GM10847 (cell line): Measurements from ENCODE around the gene AK1.

Source experiments
- POLR2A ChIP-seq: IDR thresholded peaks from 2 replicates; pipeline ENCODE4 v1.6.1; 2011; ENCODE audit not compliant: insufficient read length; ENCODE audit errors: extremely low read depth

Gene AK1

DNA sequence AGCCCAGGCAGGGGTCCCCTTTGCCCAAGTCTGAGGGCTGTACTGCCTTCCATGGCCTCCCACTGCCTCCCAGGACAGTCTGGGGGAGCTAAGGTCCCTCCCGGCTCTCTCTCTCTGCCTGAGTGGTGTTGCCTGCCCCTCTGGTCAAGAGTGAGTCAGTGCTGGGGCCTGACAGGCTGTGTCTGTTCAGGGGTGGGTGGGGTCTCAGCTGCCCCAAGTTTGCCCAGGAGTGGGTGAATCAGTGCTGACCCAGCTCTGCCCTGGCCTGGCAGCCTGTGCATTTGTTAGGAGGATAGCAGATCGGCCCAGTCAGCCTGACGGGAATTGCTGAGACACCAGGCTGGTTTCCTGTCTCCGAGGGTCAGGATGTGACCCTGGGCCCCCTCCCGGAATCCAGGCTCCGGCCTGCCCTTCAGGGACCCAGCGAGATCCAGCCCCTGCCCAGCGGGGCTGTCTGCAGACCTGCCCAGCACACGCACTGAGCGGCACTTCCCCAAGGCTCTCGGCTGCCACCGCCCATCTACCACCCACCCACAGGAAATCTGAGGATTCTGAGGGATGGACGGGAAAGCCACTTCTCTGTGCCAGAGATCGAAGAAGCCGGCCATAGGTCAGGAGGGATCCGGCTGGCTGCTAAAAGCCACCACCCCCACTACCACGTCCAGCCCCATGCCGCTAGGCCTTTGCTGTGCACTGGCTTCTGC, 38.9 kb downstream of the AK1 start:
- TF ChIP-seq POLR2A: no peak

- no peak for TF ChIP-seq POLR2A
Measured at GRCh38 chr9:127837346-127837745, 40.1 kb downstream of the AK1 start.

DNA sequence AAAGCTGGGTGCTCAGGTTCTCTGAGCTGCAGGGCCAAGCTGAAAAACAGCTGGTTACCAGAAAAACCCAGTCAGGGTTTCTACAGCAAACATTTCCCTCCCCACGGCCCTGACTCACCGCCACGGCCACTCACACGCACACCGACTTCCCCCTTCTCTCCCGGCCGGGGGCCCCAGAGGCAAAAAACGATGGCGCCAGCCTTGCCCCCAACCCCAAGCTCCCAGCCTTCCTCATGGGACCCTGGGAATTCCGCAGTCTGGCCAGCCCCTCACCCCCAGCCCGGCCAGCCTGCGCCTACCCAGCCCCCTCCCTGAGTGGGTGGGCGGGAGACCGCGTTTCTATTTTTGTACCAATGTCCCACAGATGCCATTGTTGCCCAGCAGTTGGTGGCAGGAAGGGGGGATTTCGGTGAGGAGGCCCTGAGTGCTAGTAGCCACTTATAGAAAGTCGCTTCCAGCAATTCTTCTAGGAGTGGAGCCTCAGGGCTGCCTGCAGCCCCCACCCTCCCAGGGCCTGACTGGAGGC, 41.4 kb downstream of the AK1 start:
- TF ChIP-seq POLR2A: no peak

DNA sequence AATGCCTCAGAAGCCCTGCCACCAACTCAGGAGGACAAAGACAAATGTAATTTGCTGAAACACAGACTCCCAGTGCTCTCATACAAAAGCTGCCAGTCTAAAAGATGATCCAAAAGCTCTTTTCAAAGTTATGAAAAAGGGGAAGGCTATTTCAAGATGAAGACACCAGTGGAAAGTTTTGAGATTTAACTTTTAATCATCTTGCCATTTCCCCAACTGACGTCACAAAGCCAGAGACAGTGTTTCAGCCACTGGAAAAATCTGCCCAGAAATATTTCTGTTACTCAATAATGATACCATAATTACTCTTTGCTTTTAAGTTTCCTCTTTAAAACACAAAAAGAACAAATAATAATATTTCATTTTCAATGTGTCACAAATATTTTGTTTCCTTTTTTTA, 43.9 kb downstream of the AK1 start:
- TF ChIP-seq POLR2A: no peak

GRCh38 chr9:127832248-127832647, 45.2 kb downstream of the AK1 start:
- no peak for TF ChIP-seq POLR2A

GRCh38 chr9:127829205-127829906, 48.1 kb downstream of the AK1 start:
- no peak for TF ChIP-seq POLR2A

DNA sequence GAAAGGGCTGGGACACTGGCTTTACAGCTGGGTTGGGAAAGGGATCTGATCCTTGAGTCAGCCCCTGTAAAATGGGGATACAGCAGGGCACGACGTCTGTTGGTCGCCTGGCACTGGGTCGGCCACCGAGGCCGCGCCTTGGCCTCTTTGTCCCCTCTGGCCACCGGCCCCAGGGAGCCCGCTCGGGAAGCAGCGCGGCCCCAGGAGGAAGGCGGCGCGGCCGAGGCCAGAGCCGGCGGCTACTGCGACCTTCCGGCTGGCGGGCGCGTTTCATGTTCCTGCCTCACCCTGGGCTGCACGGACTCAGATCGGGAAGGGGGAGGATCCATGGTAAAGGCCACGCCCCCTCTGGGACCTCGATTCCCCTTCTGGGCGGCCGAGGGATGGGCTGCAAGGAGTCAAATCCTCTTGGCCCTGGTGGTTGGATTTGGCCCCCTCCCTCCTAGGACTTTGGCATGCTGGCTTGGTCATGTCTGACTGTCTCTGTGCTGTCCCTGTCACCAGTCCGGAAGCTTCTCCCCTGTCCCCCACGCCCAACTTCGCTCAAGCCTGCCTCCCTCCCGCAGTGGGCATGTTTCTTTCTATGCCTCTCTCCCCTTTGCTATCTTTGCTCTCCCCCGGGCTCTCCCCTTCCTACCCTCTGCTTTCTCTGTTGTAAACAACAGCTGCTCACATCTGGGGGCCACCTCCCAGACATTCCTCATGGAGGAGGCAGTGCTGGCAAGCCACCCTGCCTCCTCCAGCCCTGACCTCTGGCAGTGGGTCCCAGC, 49.0 kb downstream of the AK1 start:
- no peak for TF ChIP-seq POLR2A

- TF ChIP-seq POLR2A: no peak
Measured at GRCh38 chr9:127826253-127826913, 51.1 kb downstream of the AK1 start.

DNA sequence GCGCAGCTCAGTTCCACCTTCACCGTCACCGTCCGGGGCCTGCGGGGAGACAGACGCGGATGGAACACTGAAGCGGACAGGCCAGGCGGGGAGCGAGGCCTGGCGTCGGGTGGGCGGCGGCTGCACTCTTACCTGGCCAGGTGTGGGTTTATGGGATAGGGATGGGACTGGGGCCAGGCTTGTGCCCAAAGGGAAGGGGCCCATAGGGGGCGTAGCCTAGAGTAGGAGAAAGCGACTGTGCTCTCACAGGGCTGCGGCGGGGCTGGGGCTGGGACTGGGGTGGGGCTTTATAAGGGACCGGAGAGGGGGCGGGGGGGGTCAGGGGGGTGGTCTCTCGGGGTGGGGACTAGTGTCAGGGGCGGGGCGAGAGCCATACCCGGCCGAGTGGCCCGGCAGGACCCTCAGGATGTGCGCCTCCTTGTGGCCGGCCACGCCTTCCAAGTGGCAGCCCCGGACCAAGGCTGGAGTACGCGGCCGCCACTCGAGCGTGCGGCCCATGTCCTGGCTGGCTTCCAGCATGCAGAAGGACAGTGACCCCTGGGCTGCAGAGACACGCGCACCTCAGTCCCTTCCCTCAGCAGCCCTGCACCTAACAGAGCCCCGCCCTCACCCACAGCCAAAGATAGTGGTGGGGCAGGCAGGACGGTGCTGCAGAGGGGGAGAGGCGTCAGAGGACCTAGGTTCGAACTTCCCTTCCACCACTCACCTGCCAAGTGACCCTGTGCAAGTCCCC, 52.0 kb downstream of the AK1 start:
- no peak for TF ChIP-seq POLR2A

DNA sequence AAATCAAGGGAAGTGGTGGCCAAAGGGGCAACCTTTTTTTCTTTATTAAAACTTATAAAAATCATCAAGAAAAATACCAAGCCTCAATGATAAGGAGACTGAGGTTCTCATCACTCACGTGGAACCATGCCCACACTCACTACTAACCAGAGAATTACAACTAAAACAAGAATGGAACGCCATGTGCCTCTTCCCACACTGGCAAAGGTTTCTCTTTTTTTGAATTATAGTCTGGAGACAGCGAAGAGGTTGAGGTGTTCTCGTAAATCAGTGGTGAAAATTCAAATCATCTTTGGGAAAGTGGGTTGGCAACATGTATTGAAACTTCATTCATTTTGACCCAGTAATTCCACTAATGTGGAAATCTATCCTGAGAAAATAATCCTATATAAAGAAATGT, 55.4 kb downstream of the AK1 start:
- no peak for TF ChIP-seq POLR2A

GRCh38 chr9:127818574-127818973, 58.9 kb downstream of the AK1 start:
- no peak for TF ChIP-seq POLR2A

GRCh38 chr9:127817881-127818434, 59.5 kb downstream of the AK1 start:
- TF ChIP-seq POLR2A: no peak

GRCh38 chr9:127816728-127817127, 60.7 kb downstream of the AK1 start:
- no peak for TF ChIP-seq POLR2A
